AG04449 (cell line): ENCODE results near the gene SMPD3.

Experiments
- CTCF ChIA-PET: fragments of 350-600 bp; formaldehyde crosslinking; extraction: SDS; loops from one replicate; lab custom pipeline; 2021; ENCODE audit warnings: antibody characterized with exemption; lab: Yijun Ruan, JAX
- POLR2A ChIA-PET: fragments of 400-600, 350-600 bp; formaldehyde crosslinking; extraction: SDS; loops from one replicate; lab custom pipeline; 2020; ENCODE audit warnings: antibody characterized with exemption, inconsistent platforms; lab: Yijun Ruan, JAX
- DNase-seq: peaks from one replicate; pipeline ENCODE4 v3.0.0-alpha.2; 2010; ENCODE audit warnings: low read depth, low spot score
- H3K4me3 ChIP-seq: 2 replicates; pipeline ENCODE4 v1.5.1; 2011; ENCODE audit warnings: low read depth, mild to moderate bottlenecking, control low read depth, low read length
- CTCF ChIP-seq: IDR thresholded peaks from one replicate; pipeline ENCODE4 v1.5.1; 2011; ENCODE audit warnings: mild to moderate bottlenecking, moderate library complexity, low read length, control low read depth, inconsistent platforms; ENCODE audit not compliant: insufficient read depth; ENCODE audit errors: missing control alignments

The SMPD3 gene

GRCh38 chr16:68417711-68418301 lies 30.5 kb downstream of the SMPD3 start:
- DNase-seq, result no peak
- ChIA-PET POLR2A (no interaction called here), CTCF (interaction anchor here (1.7 kb wide), 1 partner anchor 21 kb away, joined by 10 read pairs; no protein-coding TSS in a partner anchor)
- no peak overlapping the region for H3K4me3 ChIP-seq
- TF ChIP-seq CTCF, result no peak

- TF ChIP-seq CTCF, result no peak
- POLR2A ChIA-PET, result no interaction called here
- CTCF ChIA-PET, result interaction anchor here (0.8 to 2.1 kb wide), 5 partner anchors 10 to 104 kb away, joined by 3 to 7 read pairs (median 3); no protein-coding TSS in a partner anchor
- H3K4me3 ChIP-seq, result no peak overlapping the region
- no peak for DNase-seq
These were observed 32.0 kb downstream of the SMPD3 start for GRCh38 chr16:68416057-68417046.

GRCh38 chr16:68414581-68414980 lies 33.7 kb downstream of the SMPD3 start:
- no peak for TF ChIP-seq CTCF
- no peak overlapping the region for H3K4me3 ChIP-seq
- CTCF ChIA-PET, result interaction anchor here (2.0 kb wide), 1 partner anchor 18 kb away, joined by 7 read pairs; no protein-coding TSS in a partner anchor
- no peak for DNase-seq
- POLR2A ChIA-PET, result no interaction called here

GRCh38 chr16:68412061-68412460 lies 36.2 kb downstream of the SMPD3 start:
- ChIA-PET POLR2A (no interaction called here), CTCF (interaction anchor here (1.4 to 8.0 kb wide), 2 partner anchors 17 to 109 kb away, joined by 6 to 83 read pairs; no protein-coding TSS in a partner anchor)
- no peak for DNase-seq

GRCh38 chr16:68411086-68411485 lies 37.2 kb downstream of the SMPD3 start:
- no peak for TF ChIP-seq CTCF
- H3K4me3 ChIP-seq, result no peak overlapping the region
- POLR2A ChIA-PET, result no interaction called here
- DNase-seq, result no peak
- CTCF ChIA-PET, result interaction anchor here (1.4 to 8.0 kb wide), 2 partner anchors 16 to 110 kb away, joined by 6 to 83 read pairs; no protein-coding TSS in a partner anchor

More at GRCh38 chr16:68412061-68412460, 36.2 kb downstream of the SMPD3 start:
- no peak for TF ChIP-seq CTCF
- H3K4me3 ChIP-seq, result no peak overlapping the region
